SK-N-SH (cell line): ENCODE measurements around the gene SLC52A3. TPM values are rescaled to one million over a fixed set of nuclear protein-coding genes. Genes with fewer than 3 reads are reported as not detected.

Source experiments
- CTCF ChIA-PET: fragments of 300-600, 350-600 bp; formaldehyde crosslinking; extraction: SDS; loops from one replicate; lab custom pipeline; 2021; lab: Yijun Ruan, JAX
- POLR2A ChIA-PET: fragments of 350-600 bp; sonication (Branson Sonifier 250); formaldehyde crosslinking; extraction: SDS; loops from one replicate; lab custom pipeline; 2020; ENCODE audit warnings: antibody characterized with exemption, inconsistent platforms; lab: Yijun Ruan, JAX
- DNase-seq: peaks from one replicate; pipeline ENCODE4 v3.0.0; 2012
- H2AFZ ChIP-seq: fragments of 200-600 bp; sonication (generic); 2 replicates; pipeline ENCODE4 v1.8.1; 2016; ENCODE audit warnings: antibody characterized with exemption, mild to moderate bottlenecking, low read depth
- H3F3A ChIP-seq: fragments of 200-600 bp; sonication (generic); replicated peaks from 2 replicates; pipeline ENCODE3; 2016; ENCODE audit warnings: antibody characterized with exemption, mild to moderate bottlenecking; ENCODE audit not compliant: insufficient read depth
- H3K27ac ChIP-seq, 2 experiments: fragments of 200-500 bp in 1 of 2; fragments of 200-600 bp in 1 of 2; sonication (Bioruptor generic) in 1 of 2; sonication (generic), shearing (Covaris generic) in 1 of 2; 2 replicates each; pipeline versions ENCODE4 v1.5.1 to v1.6.1; 2014 to 2016; ENCODE audit warnings: low read depth in 2 of 2, inconsistent platforms in 1 of 2, low read length in 1 of 2, mild to moderate bottlenecking in 1 of 2, mixed read lengths in 1 of 2
- H3K27me3 ChIP-seq: fragments of 200-600 bp; sonication (generic), shearing (Covaris generic); 2 replicates; pipeline ENCODE4 v1.6.1; 2016; ENCODE audit warnings: mixed run types; ENCODE audit not compliant: insufficient read depth
- H3K36me3 ChIP-seq, 2 experiments: fragments of 200-500 bp in 1 of 2; fragments of 200-600 bp in 1 of 2; sonication (Bioruptor generic) in 1 of 2; sonication (generic) in 1 of 2; replicated peaks in 1 of 2; 2 replicates each; pipeline versions ENCODE3 to v1.5.1; 2014 to 2016; ENCODE audit warnings: low read length in 1 of 2, mild to moderate bottlenecking in 1 of 2; ENCODE audit not compliant: insufficient read depth in 2 of 2, control insufficient read depth in 1 of 2
- H3K4me1 ChIP-seq, 2 experiments: fragments of 200-500 bp in 1 of 2; fragments of 200-600 bp in 1 of 2; sonication (Bioruptor generic) in 1 of 2; sonication (generic), shearing (Covaris generic) in 1 of 2; 2 replicates each; pipeline versions ENCODE4 v1.5.1 to v1.6.1; 2014 to 2016; ENCODE audit warnings: low read depth in 1 of 2, low read length in 1 of 2, mixed run types in 1 of 2; ENCODE audit not compliant: insufficient read depth in 2 of 2, control insufficient read depth in 1 of 2
- H3K4me2 ChIP-seq: fragments of 200-600 bp; sonication (generic), shearing (Covaris generic); 2 replicates; pipeline ENCODE4 v1.6.1; 2017; ENCODE audit warnings: mixed run types
- H3K4me3 ChIP-seq, 2 experiments: fragments of 200-500 bp in 1 of 2; fragments of 200-600 bp in 1 of 2; sonication (Bioruptor generic) in 1 of 2; sonication (generic), shearing (Covaris generic) in 1 of 2; 2 replicates each; pipeline versions ENCODE4 v1.5.1 to v1.8.1; 2014 to 2016; ENCODE audit warnings: low read depth in 2 of 2, inconsistent platforms in 1 of 2, low read length in 1 of 2, mild to moderate bottlenecking in 1 of 2, mixed read lengths in 1 of 2, moderate library complexity in 1 of 2
- H3K79me2 ChIP-seq: fragments of 200-600 bp; sonication (generic); 2 replicates; pipeline ENCODE4 v1.8.1; 2017; ENCODE audit warnings: mild to moderate bottlenecking; ENCODE audit not compliant: insufficient read depth
- H3K9ac ChIP-seq: fragments of 200-600 bp; sonication (generic); 2 replicates; pipeline ENCODE4 v1.6.1; 2017; ENCODE audit warnings: mixed run types
- H3K9me2 ChIP-seq: fragments of 200-600 bp; sonication (generic); 2 replicates; pipeline ENCODE4 v1.6.1; 2017; ENCODE audit warnings: mixed run types
- H3K9me3 ChIP-seq: fragments of 200-600 bp; sonication (generic); 2 replicates; pipeline ENCODE4 v1.6.1; 2017; ENCODE audit warnings: mixed run types, mild to moderate bottlenecking, moderate library complexity
- H4K20me1 ChIP-seq: fragments of 200-600 bp; sonication (generic); 2 replicates; pipeline ENCODE4 v1.6.1; 2017; ENCODE audit warnings: mild to moderate bottlenecking, mixed run types; ENCODE audit not compliant: insufficient read depth
- EZH2phosphoT487 ChIP-seq: fragments of 200-600 bp; sonication (generic); IDR thresholded peaks from 2 replicates; pipeline ENCODE4 v1.6.1; 2017; ENCODE audit warnings: low read depth, mixed run types, mild to moderate bottlenecking, antibody characterized with exemption, moderate library complexity, borderline replicate concordance
- FOXJ3 ChIP-seq: sonication (generic); formaldehyde crosslinking; IDR thresholded peaks from 2 replicates; pipeline ENCODE4 v1.5.1; 2020; ENCODE audit warnings: mild to moderate bottlenecking, missing genetic modification reagents
- FOXM1 ChIP-seq: IDR thresholded peaks from 2 replicates; pipeline ENCODE4 v1.4.0; 2012; ENCODE audit warnings: low read depth, mild to moderate bottlenecking
- GABPA ChIP-seq: IDR thresholded peaks from 2 replicates; pipeline ENCODE4 v1.4.0; 2012; ENCODE audit warnings: low read depth, mild to moderate bottlenecking
- GATA2 ChIP-seq: sonication (generic); formaldehyde crosslinking; IDR thresholded peaks from 2 replicates; pipeline ENCODE4 v1.5.0; 2020; ENCODE audit warnings: mild to moderate bottlenecking, missing genetic modification reagents
- JUND ChIP-seq: IDR thresholded peaks from 2 replicates; pipeline ENCODE4 v1.4.0; 2012
- MAX ChIP-seq: IDR thresholded peaks from 2 replicates; pipeline ENCODE4 v1.4.0; 2012; ENCODE audit warnings: low read depth
- NFIC ChIP-seq: IDR thresholded peaks from 2 replicates; pipeline ENCODE4 v1.4.0; 2012; ENCODE audit warnings: borderline replicate concordance
- NRF1 ChIP-seq: IDR thresholded peaks from 2 replicates; pipeline ENCODE4 v1.6.1; 2012; ENCODE audit warnings: low read depth, mild to moderate bottlenecking, low read length
- RAD21 ChIP-seq: IDR thresholded peaks from 2 replicates; pipeline ENCODE4 v1.6.1; 2012; ENCODE audit warnings: mild to moderate bottlenecking, low read length
- RCOR1 ChIP-seq: fragments of 150-350 bp; IDR thresholded peaks from 2 replicates; pipeline ENCODE4 v1.6.1; 2017; ENCODE audit warnings: antibody characterized with exemption, low read length
- REST ChIP-seq: IDR thresholded peaks from 2 replicates; pipeline ENCODE4 v1.6.1; 2012; ENCODE audit warnings: mild to moderate bottlenecking, low read depth, low read length, moderate library complexity
- RXRA ChIP-seq: IDR thresholded peaks from 2 replicates; pipeline ENCODE4 v1.4.0; 2012; ENCODE audit warnings: low read depth, mild to moderate bottlenecking, borderline replicate concordance
- USF1 ChIP-seq: IDR thresholded peaks from 2 replicates; pipeline ENCODE4 v1.4.0; 2012; ENCODE audit warnings: low read depth, borderline replicate concordance
- USF2 ChIP-seq: fragments of 150-350 bp; IDR thresholded peaks from 2 replicates; pipeline ENCODE4 v1.6.1; 2017; ENCODE audit warnings: antibody characterized with exemption, low read length, low read depth, borderline replicate concordance
- ZBTB33 ChIP-seq: IDR thresholded peaks from 2 replicates; pipeline ENCODE4 v1.4.0; 2012; ENCODE audit warnings: low read depth, borderline replicate concordance
- whole genome bisulfite sequencing: methylation state at CpG from one replicate; pipeline ENCODE4 v1.1.6; 2017; ENCODE audit warnings: low lambda C conversion rate; 5-methylcytosine and 5-hydroxymethylcytosine counted together
- polyA plus RNA-seq, 3 experiments: library from polyadenylated mRNA; depleted of rRNA; stranded (reverse); fragments of >200 nt; gene quantifications; 2 replicates each; pipeline ENCODE4 v1.2.3, GENCODE V29; 2012

SLC52A3 gene
- polyA plus RNA-seq, 1 of the 3 experiments (the other 2 are of a cell fraction): not detected

- Histone ChIP-seq H3F3A (no peaks in the 10 kb centered on the region), H3K4me1 (peaks cover 0 to 4% of the 10 kb centered on the region in 2 experiments; a peak in 1 of 4 replicates), H3K9me3 (no peaks in the 10 kb centered on the region), H3K27ac (no peak overlapping the region), H2AFZ (no peak overlapping the region), H4K20me1 (no peaks in the 10 kb centered on the region), H3K4me2 (no peak overlapping the region), H3K9me2 (no peaks in the 10 kb centered on the region), H3K27me3 (peaks cover under 1% of the 10 kb centered on the region; the same call in 1 of the 2 replicates), H3K79me2 (no peaks in the 10 kb centered on the region), H3K9ac (no peak overlapping the region), H3K4me3 (no peak overlapping the region), H3K36me3 (no peaks in the 10 kb centered on the region)
- ChIA-PET POLR2A (no interaction called here), CTCF (interaction anchor here (1.6 to 2.2 kb wide), 3 partner anchors 14 to 153 kb away, joined by 5 to 11 read pairs (median 9); no protein-coding TSS in a partner anchor)
- TF ChIP-seq REST (no peak), ZBTB33 (no peak)
- 3% methylated on average over 2 of the region's 2 CpGs for WGBS
- DNase-seq: no peak
Measured at GRCh38 chr20:714453-714852, 53.8 kb downstream of the SLC52A3 start.

GRCh38 chr20:711576-711975, 56.7 kb downstream of the SLC52A3 start:
- Histone ChIP-seq H3K9me3 (no peaks in the 10 kb centered on the region), H3K4me2 (no peak overlapping the region), H3K4me3 (no peak overlapping the region), H3K27me3 (peaks cover 8% of the 10 kb centered on the region; the same call in 1 of the 2 replicates), H3K27ac (no peak overlapping the region), H3K79me2 (no peaks in the 10 kb centered on the region), H4K20me1 (no peaks in the 10 kb centered on the region), H3K4me1 (peaks cover 0 to 7% of the 10 kb centered on the region in 2 experiments; a peak in 1 of 4 replicates), H3K36me3 (no peaks in the 10 kb centered on the region), H3K9ac (no peak overlapping the region), H3K9me2 (no peaks in the 10 kb centered on the region), H2AFZ (no peak overlapping the region), H3F3A (no peaks in the 10 kb centered on the region)
- ChIA-PET POLR2A (no interaction called here), CTCF (interaction anchor here (5.8 kb wide), 1 partner anchor 17 kb away, joined by 29 read pairs; no protein-coding TSS in a partner anchor)
- no peak for DNase-seq
- 25% methylated on average over 2 of the region's 2 CpGs for WGBS
- TF ChIP-seq MAX (no peak), EZH2phosphoT487 (no peak), USF1 (no peak), JUND (no peak), NRF1 (no peak), REST (no peak), GATA2 (CRISPR knock-in tag) (no peak), RAD21 (no peak), RCOR1 (no peak), NFIC (no peak), USF2 (no peak), FOXM1 (no peak), GABPA (no peak), RXRA (no peak), FOXJ3 (CRISPR knock-in tag) (no peak)
